ENCODE results near the gene SWSAP1.
A peak's percentile ranks its signal among the peaks of the same experiment; 100 is the strongest.

Gene SWSAP1

GRCh38 chr19:11408591-11408990, 34.1 kb downstream of the SWSAP1 start:
- no peak for DNase-seq (ENCODE audit: low read depth, low spot score)

- peak; percentile 48 for DNase-seq (ENCODE audit: low read depth, low spot score)
Measured at GRCh38 chr19:11410682-11411081, 36.2 kb downstream of the SWSAP1 start.

GRCh38 chr19:11414544-11414943, 40.1 kb downstream of the SWSAP1 start:
- no peak for DNase-seq (ENCODE audit: low read depth, low spot score)

GRCh38 chr19:11416346-11417052, 42.0 kb downstream of the SWSAP1 start:
- DNase-seq (ENCODE audit: low read depth, low spot score), result no peak

GRCh38 chr19:11418094-11418548, 43.7 kb downstream of the SWSAP1 start:
- DNase-seq (ENCODE audit: low read depth, low spot score), result no peak

GRCh38 chr19:11418549-11419506, 44.4 kb downstream of the SWSAP1 start, which contains the start of gene RGL3:
Gene RGL3, minus strand, starts transcription at chr19:11419314. Its CDS starts 36 bp downstream, at chr19:11419278.
- DNase-seq (ENCODE audit: low read depth, low spot score), result peak; percentile 12

GRCh38 chr19:11420429-11421370, 46.2 kb downstream of the SWSAP1 start:
- peak; percentile 12 for DNase-seq (ENCODE audit: low read depth, low spot score)

GRCh38 chr19:11421371-11422098, 47.1 kb downstream of the SWSAP1 start:
- DNase-seq (ENCODE audit: low read depth, low spot score), result no peak

GRCh38 chr19:11422163-11423065, 47.9 kb downstream of the SWSAP1 start:
- peak; percentile 38 for DNase-seq (ENCODE audit: low read depth, low spot score)

- DNase-seq (ENCODE audit: low read depth, low spot score), result no peak
Measured at GRCh38 chr19:11423164-11423790, 48.8 kb downstream of the SWSAP1 start.

- no peak for DNase-seq (ENCODE audit: low read depth, low spot score)
Measured at GRCh38 chr19:11423791-11424181, 49.3 kb downstream of the SWSAP1 start.
